22Rv1 (cell line): ENCODE measurements around the gene TTC33.

Experiments used
- CTCF ChIP-seq: fragments of 450-650 bp; IDR thresholded peaks from 2 replicates; pipeline ENCODE4 v1.5.1; 2017; ENCODE audit warnings: mild to moderate bottlenecking
- ZFX ChIP-seq: fragments of 450-650 bp; IDR thresholded peaks from 2 replicates; pipeline ENCODE4 v1.6.1; 2017; ENCODE audit warnings: antibody characterized with exemption, borderline replicate concordance

GRCh38 chr5:40746703-40747102 lies 9.1 kb downstream of the TTC33 start:
- no peak for TF ChIP-seq CTCF
- no peak for TF ChIP-seq ZFX
